ENCODE results near the gene PTPRG.

Gene PTPRG

DNA sequence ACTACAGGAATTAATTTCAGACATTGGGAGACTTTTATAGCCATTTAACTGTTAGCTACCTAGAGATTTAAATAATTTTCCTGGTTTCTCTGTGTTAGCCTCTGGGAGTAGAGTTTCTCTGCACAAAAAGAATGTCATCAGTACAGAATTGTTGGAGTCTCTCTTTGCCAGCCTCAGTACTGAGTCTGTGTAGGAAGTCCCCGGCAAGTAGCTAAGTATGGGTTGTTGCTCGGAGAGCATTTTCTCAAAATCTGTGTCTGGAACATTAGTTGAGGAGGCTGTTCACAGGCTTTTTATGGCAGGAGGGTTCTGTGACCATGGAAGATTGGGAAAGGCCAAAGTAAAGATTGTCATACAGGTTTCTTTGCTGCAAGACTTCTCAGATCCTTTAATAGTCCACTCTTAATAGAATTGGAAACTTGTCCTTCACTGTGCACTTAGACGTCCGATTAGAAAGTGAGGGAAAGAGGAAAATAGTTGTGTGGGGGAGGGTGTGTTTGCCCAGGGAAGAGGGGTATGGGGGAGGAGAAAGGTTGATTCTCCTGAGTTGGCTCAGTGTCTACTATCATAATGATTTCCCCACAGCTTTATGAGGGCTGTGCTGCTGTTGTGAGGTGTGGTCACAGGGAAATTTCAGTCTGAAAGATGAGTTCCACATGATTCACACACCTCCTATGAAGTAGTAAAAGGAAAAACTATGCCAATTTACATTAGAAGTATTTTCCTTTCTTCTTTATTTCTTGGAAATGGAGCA is 207.1 kb downstream of the PTPRG start:
- DNase-seq (ENCODE audit: low spot score) = no peak

DNA sequence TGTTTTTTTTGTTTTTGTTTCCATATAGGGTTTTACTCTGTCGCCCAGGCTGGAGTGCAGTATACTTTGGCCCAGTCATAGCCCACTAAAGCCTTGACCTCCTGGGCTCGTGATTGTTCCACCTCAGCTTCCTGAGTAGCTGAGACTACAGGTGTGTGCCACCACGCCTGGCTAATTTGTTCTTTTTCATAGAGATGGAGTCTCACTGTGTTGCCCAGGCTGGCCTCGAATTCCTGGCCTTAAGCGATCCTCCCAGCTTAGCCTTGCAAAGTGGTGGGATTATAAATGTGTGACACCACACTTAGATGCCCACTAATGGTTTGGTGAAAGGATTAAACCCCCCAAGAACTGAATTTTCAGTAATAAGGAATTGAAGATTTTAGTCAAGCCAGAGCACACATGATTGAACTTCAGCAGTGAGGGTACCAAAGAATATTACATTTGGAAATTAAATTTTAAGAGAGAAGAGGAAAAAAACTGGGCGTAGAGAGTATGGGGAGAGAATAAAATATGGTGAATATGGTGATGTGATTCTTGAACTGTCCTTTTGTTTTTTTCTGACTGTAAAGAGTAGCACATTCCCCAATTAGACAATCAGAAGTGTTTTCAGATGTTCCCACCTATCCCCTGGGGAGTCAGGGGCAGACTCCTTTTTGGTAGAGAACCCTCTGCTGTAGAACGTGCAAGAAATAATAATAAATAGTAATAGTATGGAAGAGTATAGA is 208.1 kb downstream of the PTPRG start:
- no peak for DNase-seq (ENCODE audit: low spot score)

DNA sequence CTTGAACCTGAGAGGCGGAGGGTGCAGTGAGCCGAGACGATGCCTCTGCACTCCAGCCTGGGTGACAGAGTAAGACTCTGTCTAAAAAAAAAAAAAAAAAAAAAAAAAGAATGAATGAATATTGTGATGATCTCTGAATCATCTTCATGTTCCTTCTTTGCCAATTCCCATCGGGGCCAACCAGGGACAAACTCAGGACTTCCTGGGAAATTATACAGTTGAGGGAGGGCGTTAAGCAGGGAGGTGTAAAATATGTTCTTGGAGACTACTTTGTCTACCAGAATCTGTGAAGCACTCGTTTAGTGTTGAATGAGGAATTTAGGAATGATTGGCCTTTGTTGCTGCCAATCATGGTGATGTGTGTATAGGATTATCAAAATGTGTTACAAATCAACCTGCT is 210.6 kb downstream of the PTPRG start:
- no peak for DNase-seq (ENCODE audit: low spot score)

DNA sequence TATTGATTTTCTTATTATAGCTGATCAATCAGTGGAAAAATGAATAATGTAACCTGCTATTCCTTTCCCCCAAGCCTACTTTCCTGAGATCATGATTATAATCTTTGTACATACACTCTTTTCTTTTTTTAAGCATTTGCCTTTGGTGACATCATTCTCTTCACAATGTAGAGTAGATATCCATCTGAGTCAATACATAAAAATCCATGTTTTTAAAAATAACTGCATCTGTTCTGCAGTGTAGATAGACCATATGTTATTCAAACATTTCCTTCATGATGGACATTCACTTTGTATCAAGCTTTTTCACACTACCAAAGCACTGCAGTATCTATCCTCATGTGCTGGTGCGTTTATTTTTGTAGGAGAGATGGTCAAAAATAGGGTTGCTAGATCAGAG is 211.1 kb downstream of the PTPRG start:
- no peak for DNase-seq (ENCODE audit: low spot score)

DNA sequence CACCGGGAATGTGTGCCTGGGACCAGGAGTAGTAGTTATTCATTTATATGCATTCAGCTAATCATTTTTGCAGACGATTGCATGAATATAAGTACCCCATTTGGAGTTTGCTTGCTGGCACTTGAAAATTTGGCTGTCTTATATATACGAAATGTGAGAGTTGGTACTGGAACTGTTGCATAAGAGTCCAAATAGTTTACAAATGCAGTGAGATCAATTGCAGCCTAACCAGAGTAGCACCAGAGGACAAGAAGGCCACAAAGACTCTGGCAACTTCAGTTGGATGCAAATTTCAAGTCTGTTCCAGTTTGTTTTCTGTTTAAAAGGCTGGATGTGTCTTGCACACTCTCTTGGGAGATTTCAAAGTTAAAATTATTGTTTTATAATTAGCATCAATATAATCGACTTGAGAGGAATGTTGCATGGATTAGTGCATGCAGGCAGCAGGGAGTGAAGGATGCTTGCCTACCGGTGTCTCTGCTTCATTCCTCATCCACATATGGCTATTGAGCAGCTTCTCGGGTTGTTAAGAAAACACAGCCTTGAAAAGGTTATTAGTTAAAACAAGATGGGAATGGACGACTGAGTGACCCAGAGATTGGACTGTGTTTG is 213.0 kb downstream of the PTPRG start:
- DNase-seq (ENCODE audit: low spot score) = no peak

DNA sequence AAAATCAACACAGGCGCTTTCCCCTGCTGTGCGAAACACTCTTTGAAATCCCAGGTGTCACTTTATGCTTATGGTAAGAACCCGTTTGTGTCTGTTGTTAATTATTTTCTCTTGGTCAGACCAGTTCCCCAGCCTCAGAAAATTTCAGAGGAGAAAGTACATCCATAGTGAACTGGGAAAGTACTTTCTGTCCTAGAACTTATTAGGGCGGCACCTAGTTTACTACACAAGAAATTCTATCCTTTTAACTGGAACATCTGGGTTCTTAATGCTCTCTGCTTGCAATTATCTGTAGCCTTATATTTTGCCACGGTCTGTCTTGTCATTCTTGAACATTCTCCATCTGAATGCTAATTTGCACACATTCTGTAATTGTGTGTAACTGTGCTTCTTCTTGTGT is 215.0 kb downstream of the PTPRG start:
- no peak for DNase-seq (ENCODE audit: low spot score)

DNA sequence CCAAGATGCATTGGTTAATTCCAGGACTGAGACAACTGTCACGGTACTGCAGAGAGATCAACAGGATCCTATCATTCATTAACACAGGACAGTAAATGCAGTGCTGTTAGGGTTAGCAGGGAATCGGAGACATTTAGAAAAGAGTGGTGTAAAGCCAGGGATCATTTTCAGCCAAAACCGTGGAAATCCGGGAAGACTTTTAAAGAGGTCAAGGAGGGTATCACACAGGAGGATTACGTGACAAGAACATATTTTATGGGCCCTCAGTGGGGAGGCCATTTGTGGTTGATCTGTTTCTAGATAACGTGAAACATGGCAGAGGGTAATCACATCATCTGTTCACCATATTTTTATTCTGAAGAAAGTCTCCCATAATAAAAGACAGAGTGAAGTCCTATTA is 216.1 kb downstream of the PTPRG start:
- DNase-seq (ENCODE audit: low spot score) = no peak

DNA sequence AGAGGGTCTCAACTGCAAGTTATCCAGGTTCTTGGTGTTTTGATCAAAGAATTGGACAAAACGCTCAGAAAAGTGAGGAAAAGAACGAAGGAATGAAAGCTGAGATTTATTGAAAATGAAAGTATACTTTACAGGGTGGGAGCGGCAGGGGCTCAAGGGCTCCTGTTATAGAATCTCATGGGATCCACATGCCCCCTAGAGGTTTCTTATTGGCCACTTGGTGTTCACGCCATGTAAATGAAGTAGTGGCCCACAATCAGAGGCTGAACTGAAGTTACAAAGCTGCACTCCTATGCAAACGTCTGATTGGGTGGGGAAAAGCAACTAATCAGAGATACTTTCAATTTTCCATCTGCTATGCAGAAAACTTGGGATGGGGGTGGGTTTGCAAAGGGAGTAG is 216.7 kb downstream of the PTPRG start:
- no peak for DNase-seq (ENCODE audit: low spot score)

DNA sequence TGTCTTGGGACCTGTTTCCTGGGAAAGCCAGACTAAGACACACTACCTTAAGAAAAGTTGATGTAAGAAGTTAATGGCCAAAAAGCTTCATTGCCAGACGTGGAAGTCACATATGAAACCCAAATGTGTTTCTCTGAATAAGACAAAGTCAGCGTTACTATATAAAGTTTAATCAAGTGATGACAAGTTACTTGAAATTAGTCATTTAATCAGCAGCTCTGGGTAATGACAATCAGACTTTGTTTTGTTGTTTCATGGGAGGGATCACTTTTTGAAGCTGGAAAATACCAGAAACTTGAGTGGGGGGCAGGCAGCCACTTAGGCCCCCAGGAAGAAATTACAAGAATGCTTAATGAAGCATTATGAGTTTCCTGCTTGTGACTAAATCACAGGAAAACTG is 218.6 kb downstream of the PTPRG start:
- DNase-seq (ENCODE audit: low spot score) = no peak

DNA sequence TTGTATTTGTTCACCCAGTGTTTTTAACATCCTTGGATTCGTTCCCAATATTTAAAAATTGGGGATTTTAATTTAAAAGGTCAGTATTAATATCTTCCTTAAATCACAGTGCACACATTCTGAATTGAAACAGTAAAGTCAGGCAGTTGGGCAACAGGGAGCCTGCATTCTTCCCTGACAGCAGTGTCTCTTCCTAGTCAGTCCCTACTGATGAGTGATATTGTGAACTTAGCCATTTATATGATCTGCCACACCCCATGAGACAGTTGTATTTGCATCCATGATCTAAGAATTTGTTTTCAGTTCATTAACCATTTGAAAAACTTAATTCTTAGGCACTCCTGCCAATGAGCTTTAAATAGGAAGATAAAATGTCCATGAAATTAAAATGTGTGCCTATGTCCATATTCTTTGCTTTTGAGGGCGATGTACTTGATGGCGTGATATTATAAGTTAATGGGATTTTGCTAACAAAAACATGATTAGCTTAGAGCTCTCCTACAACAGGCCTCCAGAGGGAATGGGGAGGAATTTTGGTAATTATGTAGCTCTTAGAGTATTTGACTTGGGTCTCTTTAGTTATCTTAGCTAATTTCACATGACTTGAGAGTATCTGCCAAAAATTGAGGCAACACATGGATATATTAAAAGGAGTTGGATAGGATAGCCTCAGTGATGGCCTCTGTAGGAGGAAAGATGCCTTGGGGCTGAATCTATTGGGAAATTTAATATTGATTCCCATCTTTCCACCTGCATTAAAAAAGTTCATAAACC is 219.3 kb downstream of the PTPRG start:
- DNase-seq (ENCODE audit: low spot score) = no peak

DNA sequence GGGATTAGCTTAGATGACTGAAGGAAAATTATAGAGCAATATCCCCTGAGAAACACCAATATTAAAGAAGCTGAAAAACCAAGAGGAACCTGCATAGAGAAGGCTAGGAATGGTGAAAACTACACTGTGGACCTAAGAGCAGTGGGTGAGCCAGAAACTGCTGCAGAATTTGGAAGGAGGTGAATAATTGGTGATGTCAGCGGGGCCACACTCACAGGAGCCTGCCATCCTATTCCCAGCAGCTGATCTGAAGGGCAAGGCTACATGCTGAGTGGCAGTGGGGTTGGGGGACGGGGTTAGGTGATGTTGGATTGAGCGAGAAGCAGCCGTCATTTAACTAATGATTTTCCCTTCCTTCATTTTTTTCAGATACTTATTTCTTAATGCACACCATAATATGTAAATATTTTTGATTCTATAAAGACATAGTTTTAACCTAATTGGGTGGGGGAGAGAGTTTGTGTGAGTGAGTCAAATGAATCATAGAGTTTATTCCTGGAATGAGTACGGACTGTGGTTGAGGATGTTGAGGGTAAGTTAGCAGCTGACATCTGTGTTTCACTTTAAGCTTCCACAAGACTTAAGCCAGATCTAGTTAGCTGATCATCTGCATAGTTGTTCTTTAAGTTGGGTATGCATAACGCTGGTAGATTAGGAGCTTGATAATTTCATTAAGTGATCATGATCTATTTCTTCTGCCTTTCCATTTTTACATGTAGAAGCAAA is 222.8 kb downstream of the PTPRG start:
- no peak for DNase-seq (ENCODE audit: low spot score)

DNA sequence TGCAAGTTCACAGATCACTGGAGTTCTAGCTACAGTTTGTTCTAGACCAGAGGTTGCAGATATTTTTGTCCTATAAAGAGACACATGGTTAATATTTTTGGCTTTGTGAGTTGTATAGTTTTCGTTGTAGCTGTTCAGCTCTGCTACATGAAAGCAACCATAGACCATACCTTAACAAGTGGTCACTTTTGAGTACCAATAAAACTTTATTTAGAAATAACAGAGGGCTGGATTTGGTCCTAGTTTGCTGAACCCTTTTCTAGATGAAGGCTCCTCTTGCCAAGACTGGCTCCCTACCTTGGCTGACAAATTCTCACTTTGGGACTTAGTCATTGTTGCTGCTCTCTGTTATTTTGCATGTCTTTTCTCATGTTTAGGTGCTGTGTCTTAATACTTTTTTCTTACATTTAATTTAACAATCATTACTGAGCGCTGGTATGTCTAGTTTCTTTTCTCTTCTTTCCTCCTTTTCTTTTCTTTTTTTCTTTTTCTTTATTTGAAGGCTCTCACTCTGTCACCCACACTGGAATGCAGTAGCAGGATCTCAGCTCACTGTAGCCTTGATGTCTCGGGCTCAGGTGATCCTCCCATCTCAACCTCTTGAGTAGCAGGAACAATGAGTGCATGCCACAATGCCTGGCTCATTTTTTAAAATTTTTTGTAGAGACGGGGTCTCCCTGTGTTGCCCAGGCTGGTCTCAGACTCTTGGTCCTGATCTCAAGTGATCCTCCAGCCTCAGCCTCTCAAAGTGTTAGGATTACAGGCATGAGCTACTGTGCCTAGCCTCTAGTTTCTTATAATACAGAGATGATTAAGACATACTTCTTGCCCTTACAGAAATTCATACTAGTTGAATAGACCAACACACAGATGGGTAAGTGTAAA is 227.5 kb downstream of the PTPRG start:
- no peak for DNase-seq (ENCODE audit: low spot score)

DNA sequence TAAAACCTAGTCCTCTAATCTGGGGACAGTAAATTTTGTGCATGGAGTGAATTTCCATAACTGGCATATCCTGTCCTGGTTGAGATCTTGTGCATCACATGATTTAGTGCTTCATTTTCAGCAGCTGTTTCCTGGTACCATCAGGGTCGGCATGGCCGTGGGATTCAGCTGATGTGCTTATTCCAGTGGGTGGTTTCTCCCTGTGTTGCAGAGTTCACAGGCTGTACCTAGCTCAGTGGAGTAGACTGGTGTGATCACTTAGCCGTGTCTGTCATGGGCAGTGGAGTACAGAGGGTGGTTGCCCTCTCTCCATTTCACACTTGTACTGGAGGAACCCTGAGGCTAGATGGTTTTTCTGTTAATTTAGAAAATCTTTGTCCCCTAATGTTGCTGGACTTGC is 228.5 kb downstream of the PTPRG start:
- DNase-seq (ENCODE audit: low spot score) = no peak

DNA sequence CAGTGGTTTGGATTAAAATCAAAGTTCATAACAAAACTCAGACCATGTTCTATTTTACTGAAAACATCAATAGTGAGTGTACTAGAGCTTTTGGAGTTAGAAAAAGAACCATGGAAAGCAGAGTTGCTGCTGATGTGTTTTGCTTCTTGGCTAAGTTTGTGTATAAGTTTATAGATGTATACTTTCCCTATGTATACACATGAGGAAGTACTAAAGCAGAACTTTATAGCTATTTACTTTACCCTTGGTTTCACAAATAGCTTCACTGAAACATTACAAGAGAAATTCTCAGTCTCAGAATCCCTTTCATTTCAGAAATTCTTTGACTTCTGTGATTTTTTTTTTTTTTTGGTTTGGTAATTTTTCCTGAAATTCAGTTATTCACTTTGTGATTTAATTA is 229.0 kb downstream of the PTPRG start:
- no peak for DNase-seq (ENCODE audit: low spot score)

DNA sequence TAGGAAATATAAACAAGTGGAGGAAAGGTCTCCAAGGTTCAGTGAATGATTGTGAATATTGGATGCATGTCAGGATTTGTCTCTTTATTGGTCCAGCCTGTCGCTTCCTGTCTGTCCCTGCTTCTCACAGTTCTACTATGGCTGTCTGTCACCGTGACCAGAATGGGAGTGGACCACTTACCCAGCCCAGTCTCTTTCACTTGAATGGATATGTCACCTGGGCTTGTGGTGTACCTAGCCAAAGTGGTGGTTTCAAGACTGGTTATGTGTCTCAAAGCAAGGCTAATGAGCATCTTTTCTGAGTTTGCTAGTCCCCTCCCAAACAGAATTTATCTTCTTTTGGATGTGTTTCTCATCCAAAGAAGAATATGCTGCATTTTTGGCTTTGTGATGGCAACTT is 231.7 kb downstream of the PTPRG start:
- DNase-seq (ENCODE audit: low spot score) = no peak

DNA sequence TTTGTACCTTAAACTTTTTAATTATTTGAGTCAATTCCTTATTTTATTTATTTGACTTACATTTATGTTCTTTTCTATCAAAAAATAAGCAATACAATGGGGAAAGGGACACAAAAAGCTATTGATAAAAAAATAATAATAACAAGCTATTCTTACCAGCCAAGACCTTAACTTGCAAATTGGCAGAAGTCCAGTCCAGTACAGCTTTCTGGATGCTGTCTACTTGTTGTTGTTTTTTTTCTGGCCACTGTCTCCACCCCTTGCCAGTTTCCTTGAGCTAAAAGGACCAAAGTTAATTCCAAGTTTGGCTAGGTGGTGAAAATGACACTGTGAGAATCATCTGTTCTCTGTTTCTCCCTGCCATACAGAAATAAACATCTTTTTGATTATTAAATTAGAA is 232.2 kb downstream of the PTPRG start:
- no peak for DNase-seq (ENCODE audit: low spot score)

DNA sequence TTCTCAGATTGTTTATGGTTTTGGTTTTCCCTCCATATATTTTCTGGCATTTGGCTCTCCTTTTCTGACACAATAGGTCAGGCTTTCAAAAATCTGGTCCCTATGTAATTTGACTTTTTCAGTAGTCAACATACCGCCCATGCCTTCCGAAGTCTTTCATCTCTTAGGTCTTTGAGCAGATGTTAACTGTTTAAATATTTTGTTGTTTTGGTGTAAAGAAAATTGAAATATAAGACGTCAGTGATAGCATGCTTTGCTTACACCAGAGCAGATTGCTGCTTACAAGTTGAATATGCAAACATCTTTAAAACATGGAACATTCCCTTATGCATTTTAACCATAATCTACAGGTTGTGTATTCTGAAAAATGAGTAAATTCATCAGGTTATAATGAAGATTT is 233.0 kb downstream of the PTPRG start:
- no peak for DNase-seq (ENCODE audit: low spot score)

DNA sequence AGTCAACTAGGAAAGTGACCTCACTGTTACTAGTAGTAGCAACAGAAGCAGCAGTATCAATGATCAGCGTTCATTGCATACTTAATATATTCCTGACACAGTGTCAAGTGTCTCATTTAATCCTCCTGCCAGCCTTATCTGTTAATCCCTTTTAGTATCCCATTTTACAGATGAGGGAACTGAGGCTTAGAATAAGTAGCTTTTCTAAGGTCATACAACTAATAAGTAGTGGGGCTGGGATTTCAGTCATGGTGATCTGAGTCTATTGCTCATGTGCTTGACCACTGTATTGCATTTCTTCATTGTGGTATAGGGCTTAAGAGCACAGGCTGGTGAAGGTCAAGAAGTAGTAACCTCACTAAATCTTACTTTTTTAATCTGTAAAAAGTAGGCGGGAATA is 233.6 kb downstream of the PTPRG start:
- no peak for DNase-seq (ENCODE audit: low spot score)

DNA sequence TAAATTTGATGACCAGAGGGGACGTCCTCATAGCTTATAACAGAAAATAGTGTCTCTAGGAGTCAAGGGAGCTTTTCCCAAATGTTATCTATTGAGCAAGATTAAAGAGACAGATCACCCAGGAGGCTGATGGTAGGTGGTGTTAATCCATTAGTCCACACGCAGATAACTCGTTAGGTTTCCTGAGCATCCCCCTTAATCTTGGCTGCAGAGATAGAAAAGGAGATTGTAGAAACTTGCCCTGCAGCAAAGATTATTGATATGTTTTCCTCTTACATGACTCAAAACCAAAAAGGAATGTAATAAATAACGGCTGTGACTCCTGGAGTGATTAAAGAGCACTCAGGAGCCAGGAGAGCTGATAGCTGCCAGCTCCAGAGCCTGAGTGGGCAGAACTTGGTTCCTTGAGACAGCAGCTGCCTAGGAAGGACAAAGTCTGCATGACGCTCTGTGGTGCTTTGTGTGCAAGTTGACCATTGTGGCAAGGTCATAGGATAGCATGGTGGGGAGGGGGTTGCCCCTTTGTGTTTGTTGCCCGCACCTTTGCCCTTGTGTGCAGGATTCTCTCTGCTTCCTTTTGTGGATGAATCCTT is 234.8 kb downstream of the PTPRG start:
- DNase-seq (ENCODE audit: low spot score) = no peak

DNA sequence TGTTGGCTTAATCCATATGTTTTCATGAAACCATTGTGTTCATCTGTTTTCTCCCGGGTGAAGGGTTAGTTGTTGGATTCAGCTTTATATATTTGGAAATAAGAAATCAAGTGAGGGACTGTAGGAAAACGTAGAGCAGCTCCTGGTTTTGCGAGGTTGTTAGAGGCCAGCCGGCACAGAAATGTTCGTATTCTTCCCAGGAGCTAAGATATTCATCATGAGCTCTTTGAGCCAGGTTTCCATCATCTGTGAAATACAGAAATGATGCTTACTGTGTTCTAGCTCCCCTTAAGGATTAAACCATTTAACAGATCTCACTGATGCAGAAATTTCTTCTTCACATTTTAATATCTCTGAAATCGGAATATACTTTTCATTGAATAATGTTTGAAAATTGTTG is 235.5 kb downstream of the PTPRG start:
- no peak for DNase-seq (ENCODE audit: low spot score)

DNA sequence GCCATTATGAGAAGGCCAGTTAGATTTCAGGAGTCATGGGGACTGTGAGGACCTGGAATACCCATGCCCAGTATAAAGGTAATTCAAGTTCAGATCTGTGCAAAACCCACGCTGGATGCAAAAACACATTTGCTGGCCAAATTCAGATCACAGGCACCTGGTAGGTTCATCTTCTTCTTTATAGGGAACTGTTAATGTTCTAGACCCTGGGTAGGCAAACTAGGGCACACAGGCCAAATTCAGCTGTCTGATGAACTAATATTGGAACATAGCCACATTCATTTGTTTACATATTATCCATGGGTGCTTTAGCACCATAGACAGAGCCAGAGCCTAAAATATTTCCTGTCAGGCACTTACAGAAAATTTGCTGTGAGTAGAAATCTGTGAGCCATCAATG is 241.4 kb downstream of the PTPRG start:
- no peak for DNase-seq (ENCODE audit: low spot score)
